Neural crest cell (in vitro differentiated cells): ENCODE data around the gene MVK. TPM values are rescaled to one million over a fixed set of nuclear protein-coding genes. Genes with fewer than 3 reads are reported as not detected.

Experiments
- DNase-seq: peaks from one replicate; pipeline ENCODE4 v3.0.0; 2021; ENCODE audit warnings: low read depth, mixed read lengths, low spot score
- H3K27ac Mint-ChIP-seq: one replicate; pipeline ENCODE4 v1.8.0; 2021; ENCODE audit warnings: mild to moderate bottlenecking, mixed read lengths; ENCODE audit not compliant: unreplicated experiment
- H3K27me3 Mint-ChIP-seq: 2 replicates; pipeline ENCODE4 v1.8.0; 2021; ENCODE audit warnings: low read depth, mild to moderate bottlenecking, mixed read lengths
- H3K36me3 Mint-ChIP-seq: 2 replicates; pipeline ENCODE4 v1.8.0; 2021; ENCODE audit warnings: low read depth, mild to moderate bottlenecking, mixed read lengths
- H3K4me1 Mint-ChIP-seq: 2 replicates; pipeline ENCODE4 v1.8.0; 2021; ENCODE audit warnings: mixed read lengths
- H3K4me3 Mint-ChIP-seq: one replicate; pipeline ENCODE4 v1.8.0; 2021; ENCODE audit warnings: mild to moderate bottlenecking, mixed read lengths
- H3K9me3 Mint-ChIP-seq: 2 replicates; pipeline ENCODE4 v1.8.0; 2021; ENCODE audit warnings: mixed read lengths
- total RNA-seq: library from RNA; stranded (reverse); gene quantifications from 2 replicates; pipeline ENCODE4 v1.2.1, GENCODE V29; 2021
- TF ChIP-seq, protein P1 (sequence below): fragments of 200-600 bp; sonication (generic); conservative IDR thresholded peaks from 2 replicates; pipeline ENCODE4 v1.5.0; 2021; ENCODE audit warnings: antibody characterized with exemption, mild to moderate bottlenecking

The MVK gene
- total RNA-seq, 1 donor from 2014 or later: 59.3 TPM

DNA sequence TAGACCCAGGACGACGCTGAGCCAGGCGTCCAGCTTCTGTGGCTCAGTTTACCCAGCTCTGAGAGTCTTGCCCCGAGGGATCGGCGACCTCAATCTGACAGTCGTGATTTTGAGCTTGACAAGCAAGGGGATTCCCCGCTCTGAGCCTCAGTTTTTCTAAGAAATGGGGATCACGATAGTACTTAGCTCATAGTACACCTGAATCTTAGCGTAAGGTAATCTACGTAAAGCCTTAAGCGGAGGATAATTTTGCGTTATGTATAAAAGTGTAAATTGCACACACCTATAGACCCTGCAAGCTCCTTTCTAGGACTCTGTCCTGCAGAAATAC lies 285 bp downstream of the MVK start:
- H3K4me3 Mint-ChIP-seq: peak overlapping the region; percentile 98
- H3K27ac Mint-ChIP-seq: no peak overlapping the region
- peaks cover 6% of the 10 kb centered on the region for H3K36me3 Mint-ChIP-seq

DNA sequence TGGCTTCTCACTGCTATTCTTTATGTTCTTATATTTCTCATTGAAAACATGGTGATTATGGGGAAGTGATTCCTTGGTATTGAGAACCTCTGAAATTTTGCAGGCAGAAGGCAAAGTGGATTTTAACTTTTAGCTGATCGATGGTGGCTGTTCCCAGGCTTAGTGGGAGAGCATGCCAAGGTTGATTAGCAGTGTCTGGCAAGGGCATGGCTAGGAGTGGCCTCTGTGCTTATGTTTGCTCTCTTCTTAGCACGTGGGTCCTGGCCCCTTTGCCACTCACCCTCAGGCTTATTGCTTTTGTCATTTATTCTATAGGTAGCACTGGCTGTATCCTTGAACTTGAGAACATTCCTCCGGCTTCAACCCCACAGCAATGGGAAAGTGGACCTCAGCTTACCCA lies 2.1 kb downstream of the MVK start:
- H3K27ac Mint-ChIP-seq: peak overlapping the region; percentile 31
- peaks cover 9% of the 10 kb centered on the region for H3K36me3 Mint-ChIP-seq
- no peaks in the 10 kb centered on the region for H3K27me3 Mint-ChIP-seq
- TF ChIP-seq, protein P1, sequence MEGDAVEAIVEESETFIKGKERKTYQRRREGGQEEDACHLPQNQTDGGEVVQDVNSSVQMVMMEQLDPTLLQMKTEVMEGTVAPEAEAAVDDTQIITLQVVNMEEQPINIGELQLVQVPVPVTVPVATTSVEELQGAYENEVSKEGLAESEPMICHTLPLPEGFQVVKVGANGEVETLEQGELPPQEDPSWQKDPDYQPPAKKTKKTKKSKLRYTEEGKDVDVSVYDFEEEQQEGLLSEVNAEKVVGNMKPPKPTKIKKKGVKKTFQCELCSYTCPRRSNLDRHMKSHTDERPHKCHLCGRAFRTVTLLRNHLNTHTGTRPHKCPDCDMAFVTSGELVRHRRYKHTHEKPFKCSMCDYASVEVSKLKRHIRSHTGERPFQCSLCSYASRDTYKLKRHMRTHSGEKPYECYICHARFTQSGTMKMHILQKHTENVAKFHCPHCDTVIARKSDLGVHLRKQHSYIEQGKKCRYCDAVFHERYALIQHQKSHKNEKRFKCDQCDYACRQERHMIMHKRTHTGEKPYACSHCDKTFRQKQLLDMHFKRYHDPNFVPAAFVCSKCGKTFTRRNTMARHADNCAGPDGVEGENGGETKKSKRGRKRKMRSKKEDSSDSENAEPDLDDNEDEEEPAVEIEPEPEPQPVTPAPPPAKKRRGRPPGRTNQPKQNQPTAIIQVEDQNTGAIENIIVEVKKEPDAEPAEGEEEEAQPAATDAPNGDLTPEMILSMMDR: no peak
- H3K4me1 Mint-ChIP-seq: peaks cover 53% of the 10 kb centered on the region
- peak overlapping the region; percentile 69 for H3K4me3 Mint-ChIP-seq
- no peak for DNase-seq
- H3K9me3 Mint-ChIP-seq: no peaks in the 10 kb centered on the region

More for the DNA sequence above, 285 bp downstream of the MVK start:
- TF ChIP-seq, protein P1: no peak
- Mint-ChIP-seq H3K27me3 (no peaks in the 10 kb centered on the region), H3K9me3 (no peaks in the 10 kb centered on the region), H3K4me1 (peaks cover 62% of the 10 kb centered on the region)
- no peak for DNase-seq

DNA sequence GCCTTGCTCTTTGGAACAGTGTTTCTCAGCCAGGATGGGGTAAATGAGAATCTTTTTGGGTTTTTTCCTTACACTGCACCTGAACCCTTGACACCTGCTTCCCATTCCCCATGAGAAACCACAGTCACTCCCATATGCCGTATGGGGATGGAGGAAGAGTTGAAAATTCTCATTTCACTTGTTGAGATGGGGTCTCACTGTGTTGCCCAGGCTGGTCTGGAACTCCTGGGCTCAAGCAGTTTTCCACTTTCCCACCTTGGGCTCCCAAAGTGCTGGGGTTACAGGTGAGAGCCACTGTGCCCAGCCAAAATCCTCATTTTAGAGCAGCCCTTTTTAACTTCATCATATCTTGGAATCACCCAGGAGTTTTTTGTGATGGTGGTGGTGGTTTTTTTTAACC lies 3.7 kb downstream of the MVK start:
- Mint-ChIP-seq H3K36me3 (peaks cover 9% of the 10 kb centered on the region), H3K27me3 (no peaks in the 10 kb centered on the region), H3K4me1 (peaks cover 43% of the 10 kb centered on the region), H3K4me3 (peak overlapping the region; percentile 34), H3K9me3 (no peaks in the 10 kb centered on the region), H3K27ac (no peak overlapping the region)
- TF ChIP-seq, protein P1: no peak
- no peak for DNase-seq

DNA sequence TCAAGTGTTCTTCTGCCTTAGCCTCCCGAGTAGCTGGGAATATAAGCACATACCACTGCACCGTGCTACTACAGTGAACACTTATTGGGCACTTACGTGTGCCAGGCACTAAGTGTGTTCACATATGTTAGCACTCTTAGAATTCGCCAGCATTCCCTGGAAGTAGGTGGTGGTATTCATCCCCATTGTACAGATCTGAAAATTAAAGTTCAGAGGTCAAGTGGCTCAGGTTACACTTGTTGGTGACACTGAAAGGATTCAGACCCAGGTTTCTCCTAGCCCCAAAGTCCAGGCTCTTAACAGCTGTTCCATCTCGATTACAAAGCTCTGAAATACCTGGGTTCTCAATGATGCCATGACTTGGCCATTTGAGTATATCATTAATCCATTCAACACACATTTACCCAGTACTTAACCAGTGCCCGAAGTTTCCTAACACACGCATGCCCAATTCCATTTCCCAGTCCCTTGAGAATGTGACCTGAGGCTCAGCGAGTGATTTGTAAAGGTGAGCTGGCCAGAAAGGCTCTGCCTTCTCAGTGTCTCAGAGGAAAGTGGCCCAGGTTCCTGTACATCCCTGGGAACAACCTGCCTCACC lies 4.8 kb downstream of the MVK start:
- Mint-ChIP-seq H3K36me3 (peaks cover 9% of the 10 kb centered on the region), H3K4me1 (peaks cover 32% of the 10 kb centered on the region), H3K9me3 (no peaks in the 10 kb centered on the region), H3K4me3 (no peak overlapping the region), H3K27ac (no peak overlapping the region), H3K27me3 (no peaks in the 10 kb centered on the region)
- TF ChIP-seq, protein P1: no peak
- DNase-seq: no peak

DNA sequence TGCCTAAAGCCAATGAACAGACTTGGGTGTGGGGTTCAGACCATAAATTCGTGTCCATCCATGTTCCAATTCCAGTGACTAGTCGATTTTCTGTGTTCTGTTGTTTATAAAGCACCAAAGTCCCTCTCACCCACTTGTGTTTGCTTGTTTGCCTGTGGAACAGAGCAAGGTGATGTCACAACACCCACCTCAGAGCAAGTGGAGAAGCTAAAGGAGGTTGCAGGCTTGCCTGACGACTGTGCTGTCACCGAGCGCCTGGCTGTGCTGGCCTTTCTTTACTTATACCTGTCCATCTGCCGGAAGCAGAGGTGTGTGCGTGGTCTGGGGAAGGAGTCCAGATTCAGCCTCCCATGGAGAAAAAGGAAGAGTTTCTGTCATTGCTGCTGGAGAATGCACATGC lies 6.0 kb downstream of the MVK start:
- TF ChIP-seq, protein P1: no peak
- no peaks in the 10 kb centered on the region for H3K9me3 Mint-ChIP-seq
- H3K27ac Mint-ChIP-seq: no peak overlapping the region
- H3K4me1 Mint-ChIP-seq: peaks cover 20% of the 10 kb centered on the region
- DNase-seq: no peak
- peaks cover 12% of the 10 kb centered on the region for H3K36me3 Mint-ChIP-seq
- H3K27me3 Mint-ChIP-seq: no peaks in the 10 kb centered on the region
- H3K4me3 Mint-ChIP-seq: no peak overlapping the region

DNA sequence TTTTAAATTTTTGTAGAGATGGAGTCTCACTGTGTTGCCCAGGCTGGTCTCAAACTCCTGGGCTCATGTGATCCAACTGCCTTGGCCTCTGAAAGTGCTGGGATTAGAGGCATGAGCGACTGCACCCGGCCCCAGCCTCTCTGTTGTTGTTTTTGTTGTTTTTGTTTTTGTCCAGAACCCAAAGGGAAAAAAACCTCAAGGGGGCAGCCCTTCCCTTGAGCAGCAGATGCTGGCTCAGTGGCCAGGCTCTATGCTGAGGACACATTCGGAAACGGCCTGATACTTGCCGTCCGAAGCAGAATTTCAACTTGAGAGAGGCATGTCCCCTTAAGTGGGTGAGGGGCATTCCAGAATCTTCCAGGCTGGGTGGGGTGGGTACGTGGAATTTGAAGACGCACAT lies 6.7 kb downstream of the MVK start:
- Mint-ChIP-seq H3K36me3 (peaks cover 12% of the 10 kb centered on the region), H3K9me3 (no peaks in the 10 kb centered on the region), H3K27ac (no peak overlapping the region), H3K4me3 (peak overlapping the region; percentile 41), H3K27me3 (no peaks in the 10 kb centered on the region), H3K4me1 (peaks cover 14% of the 10 kb centered on the region)
- TF ChIP-seq, protein P1: no peak
- no peak for DNase-seq
